GM19099 (cell line): Measurements from ENCODE around the gene RASD2.

ENCODE experiments used
- POLR2A ChIP-seq: IDR thresholded peaks from 3 replicates; pipeline ENCODE4 v1.6.1; 2011; ENCODE audit warnings: low read depth; ENCODE audit not compliant: insufficient read length; ENCODE audit errors: extremely low read depth

The RASD2 gene

DNA sequence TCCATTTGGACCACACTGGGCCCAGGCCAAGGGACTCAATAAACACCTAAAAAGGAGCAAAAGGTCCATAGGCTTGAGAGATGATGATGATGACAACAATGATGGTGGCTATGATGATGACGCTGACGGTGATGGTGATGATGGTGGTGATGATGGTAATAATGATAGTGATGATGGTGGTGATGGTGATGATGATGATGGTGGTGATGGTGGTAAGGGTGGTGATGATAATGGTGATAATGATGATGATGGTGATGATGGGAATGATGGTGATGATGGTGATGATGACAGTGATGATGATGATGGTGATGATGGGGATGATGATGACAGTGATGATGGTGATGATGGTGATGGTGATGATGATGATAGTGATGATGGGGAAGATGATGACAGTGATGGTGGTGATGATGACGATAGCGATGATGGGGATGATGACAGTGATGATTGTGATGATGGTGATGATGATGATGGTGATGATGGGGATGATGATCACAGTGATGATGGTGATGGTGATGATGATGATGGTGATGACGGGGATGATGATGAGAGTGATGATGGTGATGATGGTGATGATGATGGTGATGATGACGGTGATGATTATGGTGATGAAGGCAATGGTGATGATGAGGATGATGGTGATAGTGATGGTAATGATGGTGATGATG is 7.1 kb upstream of the RASD2 start:
- no peak for TF ChIP-seq POLR2A

DNA sequence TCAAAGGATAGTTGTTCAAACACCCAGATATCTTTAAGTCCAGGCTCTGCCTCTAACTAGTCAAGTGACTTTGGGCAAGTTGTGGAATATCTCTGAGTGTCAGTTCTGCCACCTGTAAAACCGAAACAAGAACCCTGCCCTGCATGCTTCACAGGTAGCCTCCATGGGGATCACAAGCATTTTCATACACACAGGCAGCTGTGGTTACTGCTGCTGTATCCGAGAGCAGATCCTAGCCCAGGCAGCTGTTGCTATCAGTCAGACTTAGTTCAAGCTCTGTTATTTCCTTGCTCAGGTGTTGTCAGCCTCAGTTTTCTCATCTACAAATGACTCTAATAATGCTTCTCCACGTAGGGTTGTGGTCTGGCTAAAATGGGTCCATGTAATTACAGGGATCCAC is 6.5 kb upstream of the RASD2 start:
- no peak for TF ChIP-seq POLR2A

DNA sequence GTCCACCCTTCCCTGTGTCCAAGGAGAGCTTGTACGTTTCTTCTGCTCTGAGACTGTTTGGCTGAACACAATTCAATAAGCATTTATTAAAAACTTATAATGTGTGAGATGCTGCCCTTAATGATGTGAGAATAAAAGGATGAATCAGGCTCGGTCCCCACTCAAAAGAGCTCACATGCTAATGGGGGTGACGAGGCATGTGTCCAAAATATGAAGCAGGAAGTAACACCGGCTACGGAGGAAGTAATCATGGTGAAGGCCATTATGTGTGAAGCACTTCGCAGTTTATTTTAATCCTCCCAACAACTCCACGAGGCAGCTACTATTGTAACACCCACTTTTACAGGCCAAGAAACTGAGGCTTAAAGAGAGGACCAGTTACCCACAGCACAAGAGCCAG is 3.4 kb upstream of the RASD2 start:
- TF ChIP-seq POLR2A, result no peak

DNA sequence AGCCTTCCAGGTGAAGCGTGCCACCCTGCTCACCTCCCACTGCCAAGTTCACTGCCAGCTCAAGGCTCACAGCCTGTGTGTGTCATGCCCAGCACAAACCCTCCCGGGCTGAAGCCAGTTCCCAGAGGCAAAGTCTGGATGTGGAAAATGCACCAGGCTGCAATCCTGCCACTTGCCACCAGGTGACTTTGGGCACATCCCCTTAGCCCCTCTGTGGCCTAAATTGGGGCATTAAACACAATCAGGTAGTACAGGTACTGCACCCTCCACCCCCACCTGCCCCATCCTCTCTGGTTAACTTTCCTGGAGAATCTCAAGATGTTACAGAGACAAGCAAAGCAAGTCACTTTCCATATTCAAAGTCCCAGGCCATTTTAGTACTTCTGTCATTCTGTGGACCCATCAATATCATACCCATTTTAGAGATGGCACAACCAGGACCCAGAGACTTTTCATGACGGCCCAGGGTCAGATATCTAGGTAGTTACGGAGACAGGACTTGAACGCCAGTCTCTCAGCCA is 1.8 kb upstream of the RASD2 start:
- no peak for TF ChIP-seq POLR2A

DNA sequence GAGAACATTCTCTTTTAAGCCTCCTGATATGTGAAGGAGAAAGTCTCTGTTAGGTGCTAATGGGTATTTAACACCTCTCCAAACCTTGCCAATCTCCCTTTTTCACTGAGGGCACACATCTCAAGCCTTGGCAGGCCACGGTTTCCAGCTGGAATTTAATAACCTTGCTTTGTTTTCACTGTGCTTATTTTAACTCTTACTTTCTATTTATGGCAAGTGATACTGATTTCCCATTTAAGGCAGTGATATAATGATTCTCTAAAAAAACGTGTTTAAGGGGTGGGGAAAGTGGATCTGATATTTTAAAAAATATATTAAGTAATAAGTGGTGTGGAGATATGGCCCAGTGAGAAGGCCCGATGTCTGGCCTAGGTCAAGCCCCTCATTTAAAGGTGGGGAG is 1.1 kb upstream of the RASD2 start:
- TF ChIP-seq POLR2A, result no peak

DNA sequence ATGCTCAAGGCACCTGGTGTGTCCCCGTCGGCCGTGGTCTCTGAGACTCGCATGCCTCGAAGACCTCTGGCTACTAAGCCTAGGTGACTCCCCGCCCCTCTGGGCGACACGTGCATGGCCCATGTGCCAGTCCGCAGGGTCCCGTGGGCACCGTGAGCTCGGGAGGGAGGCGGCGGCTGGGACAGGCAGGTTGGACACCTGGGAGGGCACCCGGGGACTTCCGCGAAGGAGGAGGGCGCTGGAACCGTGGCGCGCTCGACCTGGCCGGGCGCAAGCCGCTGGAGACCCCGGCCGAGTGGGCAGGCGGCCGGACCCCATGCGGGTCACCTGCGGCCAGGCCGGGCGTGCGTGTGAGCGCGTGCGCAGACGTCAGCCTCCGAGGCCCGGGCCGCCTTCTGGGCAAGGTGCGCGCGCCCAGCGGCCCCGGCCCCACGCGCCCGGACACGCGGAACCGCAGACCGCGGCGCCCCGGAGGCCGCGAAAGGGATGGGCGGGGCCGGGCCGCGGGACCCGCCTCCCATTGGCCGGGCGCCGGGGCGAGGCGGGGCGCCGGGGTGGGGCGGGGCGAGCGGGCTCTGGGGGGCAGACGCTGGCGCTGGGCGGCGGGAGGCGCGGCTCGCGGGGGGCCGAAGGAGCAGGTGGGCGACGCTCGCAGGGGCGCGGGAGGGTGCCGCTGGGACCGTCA is 579 bp upstream of the RASD2 start:
- no peak for TF ChIP-seq POLR2A

DNA sequence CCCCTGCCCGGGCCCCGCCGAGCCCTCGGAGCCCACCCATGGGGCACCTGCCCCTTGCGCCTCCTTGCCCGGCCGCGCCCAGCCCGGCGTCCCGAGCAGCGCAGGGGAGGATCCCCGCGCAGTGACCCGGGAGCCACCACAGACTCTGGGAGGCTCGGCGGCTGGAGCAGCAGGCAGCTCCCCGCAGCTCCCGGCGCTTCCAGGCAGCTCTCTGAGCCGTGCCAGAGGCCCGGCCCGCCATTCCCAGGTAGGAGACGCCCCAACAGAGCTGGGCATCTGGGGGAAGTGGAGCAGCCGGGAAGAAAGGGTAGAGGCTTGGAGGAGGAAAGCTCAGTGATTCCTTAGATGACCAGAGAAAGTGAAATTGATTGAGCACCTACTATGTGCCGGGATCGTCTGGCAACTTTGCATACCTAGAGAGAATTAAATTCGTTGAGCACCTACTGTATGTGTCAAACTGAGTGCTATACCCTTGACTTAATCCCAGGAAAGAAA is 670 bp downstream of the RASD2 start:
- TF ChIP-seq POLR2A, result no peak

DNA sequence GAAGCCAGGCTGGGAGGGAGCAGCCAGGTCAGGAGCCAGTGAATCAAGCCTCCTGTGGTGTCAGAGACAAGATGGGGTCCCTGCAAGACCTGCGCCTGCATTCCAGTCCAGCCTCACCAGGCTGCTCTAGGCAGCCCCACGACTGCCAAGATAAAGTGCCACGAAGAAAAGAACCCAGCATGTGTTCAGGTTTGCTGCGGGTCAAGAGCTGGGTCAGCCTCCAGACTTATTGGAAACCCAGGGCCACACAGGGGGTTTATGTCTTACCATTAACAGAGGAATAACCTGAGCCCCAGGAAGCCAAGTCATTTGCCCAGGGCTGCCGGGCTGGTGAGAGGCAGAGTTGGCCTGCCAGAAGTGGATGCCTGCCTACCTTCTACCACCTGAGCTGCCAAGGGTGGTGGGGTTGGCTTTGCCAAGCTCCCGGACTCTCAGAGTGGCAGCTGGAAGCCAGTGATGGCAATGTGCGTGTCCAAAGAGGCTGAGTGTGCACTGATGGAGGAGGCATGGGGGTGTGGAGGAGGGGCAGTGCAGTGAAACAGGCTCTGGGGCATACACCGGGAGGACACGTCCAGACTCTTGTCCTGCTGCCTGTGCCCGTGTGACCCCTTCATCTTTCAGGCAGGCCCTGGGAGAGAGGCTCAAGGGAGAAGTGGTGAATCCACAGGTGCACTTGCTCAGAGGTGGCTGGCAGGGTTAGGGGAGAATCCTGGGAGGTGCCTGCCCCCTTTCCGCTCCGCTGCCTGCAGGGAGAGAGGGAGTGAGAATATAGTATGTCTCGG is 1.7 kb downstream of the RASD2 start:
- TF ChIP-seq POLR2A, result no peak

DNA sequence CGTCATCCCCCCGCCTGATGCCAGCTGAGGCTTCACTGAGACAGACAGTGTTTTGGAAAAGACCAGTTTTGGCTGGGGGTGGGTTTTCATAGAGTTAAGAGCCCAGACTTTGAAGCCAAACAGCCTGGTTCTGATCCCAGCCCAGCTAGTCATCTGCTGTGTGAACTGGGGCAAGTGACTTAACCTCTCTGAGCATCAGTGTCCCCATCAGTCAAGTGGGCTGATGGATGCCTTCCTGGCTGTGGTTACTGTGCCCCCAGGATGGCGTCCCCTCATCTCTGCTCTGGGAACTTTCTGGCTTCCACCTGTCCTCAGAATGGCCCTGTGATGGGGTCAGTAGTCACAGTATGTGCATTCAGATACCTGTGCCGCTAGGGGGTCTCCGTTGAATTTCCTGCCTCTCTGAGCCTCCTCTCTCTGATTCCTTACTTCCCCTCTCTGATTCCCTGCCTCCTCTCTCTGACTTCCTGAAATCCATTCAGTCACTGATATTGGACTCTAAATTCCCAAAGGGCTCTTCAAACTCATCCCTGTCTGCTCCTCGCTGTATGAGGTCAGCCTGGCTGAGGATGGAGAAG is 2.4 kb downstream of the RASD2 start:
- no peak for TF ChIP-seq POLR2A

DNA sequence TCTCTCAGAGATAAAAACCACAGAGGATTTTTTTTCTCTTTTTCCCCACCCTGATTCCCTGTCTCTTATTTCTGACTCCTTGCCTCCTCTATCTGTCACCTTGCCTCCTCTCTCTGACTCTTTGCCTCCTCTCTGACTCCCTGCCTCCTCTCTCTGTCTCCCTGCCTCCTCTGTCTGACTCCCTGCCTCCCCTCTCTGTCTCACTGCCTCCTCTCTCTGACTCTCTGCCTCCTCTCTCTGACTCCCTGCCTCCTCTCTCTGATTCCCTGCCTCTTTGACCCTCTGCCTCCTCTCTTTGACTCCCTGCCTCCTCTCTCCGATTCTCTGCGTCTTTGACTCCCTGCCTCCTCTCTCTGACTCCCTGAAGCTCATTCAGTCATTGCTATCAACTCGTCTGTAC is 3.1 kb downstream of the RASD2 start:
- no peak for TF ChIP-seq POLR2A

DNA sequence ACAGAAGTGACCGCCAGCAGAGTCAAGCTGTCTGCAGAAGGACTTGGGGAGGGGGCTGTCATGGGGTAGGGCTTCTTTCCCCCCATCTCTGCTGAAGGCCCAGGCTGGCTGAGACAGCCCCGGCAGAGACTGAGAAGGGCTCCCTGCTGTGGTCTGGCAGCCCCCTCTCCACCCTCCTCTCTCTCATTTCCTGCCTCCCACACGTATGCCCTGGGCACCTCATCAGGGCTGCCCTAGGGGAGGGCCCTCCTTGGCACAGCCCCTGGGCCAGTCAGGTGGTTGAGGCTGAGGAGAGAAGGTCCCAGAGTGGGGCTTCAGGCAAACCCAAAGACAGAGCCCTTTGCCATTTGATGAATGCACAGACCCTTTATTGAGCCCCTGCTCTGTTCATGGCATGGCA is 3.6 kb downstream of the RASD2 start:
- no peak for TF ChIP-seq POLR2A

DNA sequence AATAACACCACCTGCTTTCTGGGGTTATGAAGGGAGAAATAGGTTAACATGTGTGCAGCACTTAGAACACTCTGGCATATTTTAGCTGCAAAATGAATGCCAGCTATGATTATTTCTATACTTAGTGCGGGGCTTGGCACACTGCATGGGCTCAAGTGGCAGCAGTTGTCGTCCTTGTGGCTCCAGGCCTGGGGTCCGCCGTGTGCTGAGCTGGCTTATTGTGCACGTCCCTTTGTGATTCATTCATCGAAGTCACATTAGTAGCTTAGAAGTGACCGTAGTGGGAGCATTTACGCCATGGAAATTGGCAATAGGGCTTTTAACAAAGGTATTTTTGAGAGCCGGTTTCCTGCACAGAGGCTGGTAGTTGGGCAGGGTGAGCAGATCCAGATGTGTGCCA is 4.2 kb downstream of the RASD2 start:
- no peak for TF ChIP-seq POLR2A

DNA sequence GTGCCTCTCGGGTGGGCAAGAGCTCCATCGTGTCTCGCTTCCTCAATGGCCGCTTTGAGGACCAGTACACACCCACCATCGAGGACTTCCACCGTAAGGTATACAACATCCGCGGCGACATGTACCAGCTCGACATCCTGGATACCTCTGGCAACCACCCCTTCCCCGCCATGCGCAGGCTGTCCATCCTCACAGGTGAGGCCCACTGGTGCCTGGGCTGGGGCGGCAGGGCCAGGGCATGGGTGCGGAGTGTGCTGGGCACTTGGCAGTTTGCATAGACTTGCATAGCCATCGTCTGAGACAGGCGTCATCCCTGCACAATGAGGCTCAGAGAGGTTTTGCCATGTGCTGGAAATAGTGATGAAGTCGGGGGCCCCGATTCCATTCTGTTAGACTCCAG is 6.3 kb downstream of the RASD2 start:
- TF ChIP-seq POLR2A, result no peak

DNA sequence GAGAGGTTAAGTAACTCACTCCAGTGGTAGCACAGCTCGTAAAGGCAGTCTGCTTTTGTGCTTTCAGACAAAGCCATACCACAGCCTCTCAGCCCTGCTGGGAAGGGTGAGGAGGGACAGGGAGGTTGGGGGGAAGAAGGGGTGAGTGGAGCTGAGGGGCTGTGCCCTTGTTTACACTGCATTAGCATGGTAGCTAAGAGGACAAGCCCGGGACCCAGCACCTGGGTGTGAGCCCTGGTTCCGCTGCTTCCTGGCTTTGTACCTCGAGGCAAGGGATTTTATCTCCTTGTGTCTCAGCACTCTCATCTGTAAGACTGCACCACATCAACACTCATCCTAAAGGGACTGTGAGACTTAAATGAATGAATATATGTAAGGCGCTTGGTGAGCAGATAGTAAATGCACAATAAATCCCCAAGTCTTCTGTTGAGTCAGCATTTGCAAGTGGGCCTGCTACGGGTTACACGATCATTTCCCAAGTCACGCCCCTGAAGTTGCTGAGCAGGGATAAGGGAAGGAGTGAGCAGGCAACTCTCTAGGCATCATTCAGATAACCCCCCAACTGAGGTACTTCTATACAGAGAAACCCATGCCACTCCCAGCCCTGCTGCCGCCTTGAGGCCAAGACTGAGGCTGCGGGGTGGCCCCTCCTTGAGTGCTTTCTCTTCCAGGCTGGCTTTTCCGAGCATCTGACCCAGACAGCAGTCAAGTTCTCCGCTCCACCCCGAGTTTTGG is 7.5 kb downstream of the RASD2 start:
- no peak for TF ChIP-seq POLR2A

DNA sequence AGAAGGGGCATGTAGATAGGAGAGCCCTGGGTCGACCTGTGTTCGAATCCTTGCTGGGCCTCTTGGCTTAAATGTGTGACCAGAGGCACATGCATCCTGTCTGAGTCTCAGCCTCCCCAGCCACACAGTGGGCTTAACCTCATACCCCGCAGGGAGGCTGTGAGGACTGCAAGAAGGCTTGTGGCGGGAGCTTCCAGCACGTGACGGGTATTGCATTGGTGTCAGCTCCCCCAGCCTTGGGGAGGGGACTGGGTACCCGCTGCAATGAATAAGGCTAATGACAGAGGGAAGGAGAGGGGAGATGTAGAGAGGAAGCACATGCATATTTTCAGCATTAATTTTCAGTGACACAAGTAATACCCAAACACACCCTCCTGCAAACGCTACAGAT is 8.1 kb downstream of the RASD2 start:
- TF ChIP-seq POLR2A, result no peak

DNA sequence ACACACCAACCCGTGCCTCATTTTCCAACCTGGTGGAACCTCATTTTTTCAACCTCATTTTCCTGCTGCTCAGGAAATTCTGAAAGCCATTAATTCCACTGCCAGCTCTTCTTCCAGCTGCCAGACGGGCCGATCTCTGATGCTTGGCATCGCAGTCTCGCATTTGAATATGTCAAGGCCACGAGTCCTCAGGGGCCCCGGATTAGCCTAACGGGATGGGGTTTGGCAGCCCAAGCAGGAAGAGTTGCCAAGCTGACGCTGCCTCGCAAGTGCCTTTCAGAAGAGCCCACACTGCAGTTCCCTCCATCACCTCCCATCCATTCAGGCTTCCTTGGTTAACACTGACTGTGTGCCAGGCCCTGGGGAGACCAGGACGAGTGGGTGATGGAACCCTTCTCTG is 8.7 kb downstream of the RASD2 start:
- no peak for TF ChIP-seq POLR2A
